CD4-positive, alpha-beta T cell (primary cell): ENCODE results near the gene PHYKPL. TPM values are rescaled to one million over a fixed set of nuclear protein-coding genes. Genes with fewer than 3 reads are reported as not detected.

Source experiments
- ATAC-seq: fragments of 200-7000 bp; cut with Tn5 transposase; one replicate; pipeline ENCODE4 v1.10.0; 2022; ENCODE audit warnings: mild to moderate bottlenecking; ENCODE audit not compliant: poor library complexity
- CTCF ChIA-PET: fragments of 350-600 bp; sonication (Branson Sonifier 250); formaldehyde crosslinking; loops from one replicate; lab custom pipeline; 2021; ENCODE audit warnings: antibody characterized with exemption, inconsistent platforms; lab: Charles Lee
- POLR2A ChIA-PET: fragments of 350-600 bp; sonication (Branson Sonifier 250); formaldehyde crosslinking; loops from one replicate; lab custom pipeline; 2021; ENCODE audit warnings: antibody characterized with exemption, inconsistent platforms; lab: Charles Lee
- DNase-seq, 14 experiments: peaks; one replicate each; pipeline ENCODE4 v3.0.0-alpha.2; 2013 to 2020; ENCODE audit warnings: mixed read lengths in 2 of 14
- H3K27ac ChIP-seq, 2 donors: one replicate each; pipeline versions ENCODE4 v1.5.1 to v1.7.0; 2013; ENCODE audit warnings: low read length in 2 of 2, low read depth in 1 of 2, mild to moderate bottlenecking in 1 of 2
- H3K27me3 ChIP-seq, 2 experiments: 1 replicate in 1 of 2; 2 replicates in 1 of 2; pipeline versions ENCODE4 v1.6.1 to v1.7.0; 2013; ENCODE audit warnings: low read length in 2 of 2, control low read depth in 1 of 2, mild to moderate bottlenecking in 1 of 2, moderate library complexity in 1 of 2; ENCODE audit not compliant: insufficient read depth in 2 of 2, control insufficient read depth in 1 of 2
- H3K36me3 ChIP-seq: one replicate; pipeline ENCODE4 v1.6.1; 2013; ENCODE audit warnings: low read length, control low read depth; ENCODE audit not compliant: insufficient read depth
- H3K4me1 ChIP-seq: one replicate; pipeline ENCODE4 v1.6.1; 2013; ENCODE audit warnings: low read length, control low read depth; ENCODE audit not compliant: insufficient read depth
- H3K4me3 ChIP-seq: one replicate; pipeline ENCODE4 v1.5.1; 2013; ENCODE audit warnings: mild to moderate bottlenecking, low read length, moderate library complexity
- H3K9me3 ChIP-seq, 2 experiments: 1 replicate in 1 of 2; 2 replicates in 1 of 2; pipeline versions ENCODE4 v1.6.1 to v1.7.0; 2013; ENCODE audit warnings: low read length in 2 of 2, mild to moderate bottlenecking in 2 of 2, control low read depth in 1 of 2, moderate library complexity in 1 of 2; ENCODE audit not compliant: control insufficient read depth in 1 of 2, insufficient read depth in 1 of 2
- H3K27ac Mint-ChIP-seq: one replicate; pipeline ENCODE4 v1.8.0; 2020; ENCODE audit warnings: mixed read lengths
- H3K27me3 Mint-ChIP-seq: one replicate; pipeline ENCODE4 v1.8.0; 2021; ENCODE audit warnings: mixed read lengths
- H3K36me3 Mint-ChIP-seq: one replicate; pipeline ENCODE4 v1.8.0; 2021; ENCODE audit warnings: low read depth, mixed read lengths
- H3K4me1 Mint-ChIP-seq: one replicate; pipeline ENCODE4 v1.8.0; 2021; ENCODE audit warnings: low read depth, mixed read lengths
- H3K4me3 Mint-ChIP-seq: one replicate; pipeline ENCODE4 v1.8.0; 2020; ENCODE audit warnings: mild to moderate bottlenecking, mixed read lengths
- H3K9me3 Mint-ChIP-seq: one replicate; pipeline ENCODE4 v1.8.0; 2020; ENCODE audit warnings: mixed read lengths
- intact Hi-C, 2 experiments: fragments of 100-400 bp; cut with DNase I in 1 of 2; cut with micrococcal nuclease in 1 of 2; formaldehyde crosslinking; loops; one replicate each; pipeline versions ENCODE4 v1.15.1 to v1.9.0; 2023 to 2025; cut with DNase I, micrococcal nuclease
- total RNA-seq, 174 experiments: library from RNA in 2 of 174; stranded (reverse) in 2 of 174; gene quantifications; one replicate each; pipeline ENCODE4 v1.2.3 and lab custom pipeline; 2021 to 2026
- TF ChIP-seq, protein P1 (sequence below): fragments of 200-600 bp; IDR thresholded peaks from one replicate; pipeline ENCODE4 v1.8.0; 2022; ENCODE audit warnings: antibody characterized with exemption, mild to moderate bottlenecking

The PHYKPL gene
- total RNA-seq, 2 experiments from 2014 or later = 90.9 to 92.8 TPM

DNA sequence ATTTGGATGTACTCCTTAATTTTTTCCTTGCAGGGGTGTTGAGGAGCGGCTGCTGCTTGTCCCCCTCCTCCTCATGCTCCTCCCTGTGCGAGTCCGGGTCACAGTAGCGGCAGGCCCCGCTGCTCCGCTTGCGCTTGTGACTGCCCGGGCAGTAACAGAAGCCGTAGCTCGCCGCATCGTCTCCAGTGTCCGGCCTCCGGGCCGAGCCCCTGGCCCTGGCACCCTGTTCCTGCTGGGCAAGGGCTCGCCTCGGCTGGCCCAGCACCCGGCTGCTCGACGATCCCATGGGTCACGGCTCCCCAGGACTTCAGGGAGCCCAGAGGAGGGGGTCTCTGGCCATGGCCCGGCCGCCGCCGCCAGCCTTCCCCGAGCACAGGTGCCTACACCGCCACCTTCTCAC, 45.6 kb downstream of the PHYKPL start, which contains the start of gene GMCL2:
Gene GMCL2 (minus strand): TSS at position 358 of the 400 bp plus-strand sequence. CDS start 72 bp downstream, at position 286.
- CTCF ChIA-PET = no interaction called here
- Histone ChIP-seq H3K27me3 (peaks cover under 1 to 8% of the 10 kb centered on the region in 2 experiments), H3K9me3 (no peaks in the 10 kb centered on the region), H3K4me3 (no peak within 1 kb of the TSS), H3K27ac (no peak within 1 kb of the TSS), H3K4me1 (peaks cover 5% of the 10 kb centered on the region), H3K36me3 (no peaks in the 10 kb centered on the region)
- no peaks in the 10 kb centered on the region for H3K36me3 Mint-ChIP-seq
- no peak for ATAC-seq
- peaks cover 6% of the 10 kb centered on the region for H3K4me1 Mint-ChIP-seq
- H3K27me3 Mint-ChIP-seq = peaks cover 4% of the 10 kb centered on the region
- H3K4me3 Mint-ChIP-seq = no peak within 1 kb of the TSS
- TF ChIP-seq, protein P1, sequence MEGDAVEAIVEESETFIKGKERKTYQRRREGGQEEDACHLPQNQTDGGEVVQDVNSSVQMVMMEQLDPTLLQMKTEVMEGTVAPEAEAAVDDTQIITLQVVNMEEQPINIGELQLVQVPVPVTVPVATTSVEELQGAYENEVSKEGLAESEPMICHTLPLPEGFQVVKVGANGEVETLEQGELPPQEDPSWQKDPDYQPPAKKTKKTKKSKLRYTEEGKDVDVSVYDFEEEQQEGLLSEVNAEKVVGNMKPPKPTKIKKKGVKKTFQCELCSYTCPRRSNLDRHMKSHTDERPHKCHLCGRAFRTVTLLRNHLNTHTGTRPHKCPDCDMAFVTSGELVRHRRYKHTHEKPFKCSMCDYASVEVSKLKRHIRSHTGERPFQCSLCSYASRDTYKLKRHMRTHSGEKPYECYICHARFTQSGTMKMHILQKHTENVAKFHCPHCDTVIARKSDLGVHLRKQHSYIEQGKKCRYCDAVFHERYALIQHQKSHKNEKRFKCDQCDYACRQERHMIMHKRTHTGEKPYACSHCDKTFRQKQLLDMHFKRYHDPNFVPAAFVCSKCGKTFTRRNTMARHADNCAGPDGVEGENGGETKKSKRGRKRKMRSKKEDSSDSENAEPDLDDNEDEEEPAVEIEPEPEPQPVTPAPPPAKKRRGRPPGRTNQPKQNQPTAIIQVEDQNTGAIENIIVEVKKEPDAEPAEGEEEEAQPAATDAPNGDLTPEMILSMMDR = no peak
- peak in 1 of 14 experiments; percentile 18 for DNase-seq
- H3K9me3 Mint-ChIP-seq = no peaks in the 10 kb centered on the region
- H3K27ac Mint-ChIP-seq = no peak within 1 kb of the TSS
- POLR2A ChIA-PET = no interaction called here
- intact Hi-C loops = no loop called here

- no peaks in the 10 kb centered on the region for H3K36me3 ChIP-seq
- intact Hi-C loops = no loop called here
- no peak overlapping the region for H3K27ac Mint-ChIP-seq
- H3K4me1 ChIP-seq = peaks cover 5% of the 10 kb centered on the region
- TF ChIP-seq, protein P1 = no peak
- H3K9me3 Mint-ChIP-seq = no peaks in the 10 kb centered on the region
- DNase-seq = no peak
- H3K4me1 Mint-ChIP-seq = peaks cover 7% of the 10 kb centered on the region
- CTCF ChIA-PET = no interaction called here
- H3K27ac ChIP-seq = no peak overlapping the region
- H3K36me3 Mint-ChIP-seq = no peaks in the 10 kb centered on the region
- no peak overlapping the region for H3K4me3 Mint-ChIP-seq
- H3K4me3 ChIP-seq = no peak overlapping the region
- peaks cover 0 to 8% of the 10 kb centered on the region in 2 experiments for H3K27me3 ChIP-seq
- POLR2A ChIA-PET = interaction anchor here (1.0 kb wide), 1 partner anchor 33 kb away, joined by 5 read pairs; the partner anchor contains the start of gene NHP2
- peaks cover 4% of the 10 kb centered on the region for H3K27me3 Mint-ChIP-seq
- ATAC-seq = no peak
- H3K9me3 ChIP-seq = no peaks in the 10 kb centered on the region
Measured at GRCh38 chr5:178186427-178186826, 46.2 kb downstream of the PHYKPL start.

DNA sequence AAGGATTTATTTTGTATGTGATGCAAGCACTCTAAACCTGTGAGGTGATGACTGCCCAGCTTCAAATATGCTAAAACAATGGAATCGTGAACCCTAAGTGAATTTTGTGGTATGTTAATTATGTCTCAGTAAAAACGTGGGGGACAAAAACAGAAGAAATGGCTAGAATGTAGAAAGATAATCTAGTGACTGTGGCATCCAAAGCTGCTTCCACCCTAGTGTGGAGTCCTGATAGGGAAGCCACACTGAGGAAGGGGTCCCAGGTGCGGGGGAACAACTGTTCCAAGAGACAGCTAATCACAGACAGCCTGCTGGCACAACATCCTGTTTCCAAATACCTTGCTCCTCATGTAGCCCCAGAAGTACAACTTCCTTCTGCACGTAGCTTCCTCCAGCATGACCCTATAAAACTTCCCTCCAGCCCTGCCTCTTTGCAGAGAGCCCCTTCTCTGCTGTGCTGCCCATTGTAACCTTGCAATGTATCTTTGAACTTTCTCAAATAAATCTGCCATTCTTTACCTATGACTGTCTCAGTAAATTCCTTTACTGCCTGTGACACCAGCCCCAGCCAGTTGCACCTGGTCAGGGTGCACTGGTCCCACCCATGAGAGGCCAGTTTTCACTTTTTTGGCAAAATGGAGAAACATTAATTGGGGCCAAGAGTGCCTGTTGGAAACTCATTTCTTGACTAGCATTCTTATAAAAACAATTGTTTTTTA, 50.3 kb downstream of the PHYKPL start:
- ChIA-PET CTCF (no interaction called here), POLR2A (interaction anchor here (0.7 to 1.4 kb wide), 2 partner anchors 22 to 82 kb away, joined by 3 to 4 read pairs; partner anchors contain the start of gene HNRNPAB)
- intact Hi-C loops = no loop called here

More for the DNA sequence above, 50.3 kb downstream of the PHYKPL start:
- Mint-ChIP-seq H3K9me3 (no peaks in the 10 kb centered on the region), H3K4me3 (no peak overlapping the region), H3K27ac (no peak overlapping the region), H3K27me3 (peaks cover 6% of the 10 kb centered on the region), H3K4me1 (peaks cover 7% of the 10 kb centered on the region), H3K36me3 (no peaks in the 10 kb centered on the region)
- Histone ChIP-seq H3K27me3 (no peaks in the 10 kb centered on the region), H3K4me3 (no peak overlapping the region), H3K36me3 (no peaks in the 10 kb centered on the region), H3K27ac (no peak overlapping the region), H3K4me1 (peaks cover 5% of the 10 kb centered on the region), H3K9me3 (no peaks in the 10 kb centered on the region)
- TF ChIP-seq, protein P1 = no peak
- no peak for ATAC-seq
- no peak for DNase-seq
